Lower lobe of right lung (tissue), 2 donors: ENCODE data around the gene IL5RA. TPM values are rescaled to one million over a fixed set of nuclear protein-coding genes. Genes with fewer than 3 reads are reported as not detected.

Experiments
- ATAC-seq, 2 donors: fragments of 200-7000 bp; cut with Tn5 transposase; one replicate each; pipeline ENCODE4 v1.9.1; 2020 to 2022; ENCODE audit warnings: mild to moderate bottlenecking in 2 of 2, moderate library complexity in 2 of 2
- DNase-seq: peaks from one replicate; pipeline ENCODE4 v3.0.0-alpha.2; 2020
- H3K27ac ChIP-seq: fragments of 200-600 bp; one replicate; pipeline ENCODE4 v1.8.0; 2022
- H3K27me3 ChIP-seq: fragments of 200-600 bp; one replicate; pipeline ENCODE4 v1.8.0; 2022; ENCODE audit warnings: low read depth
- H3K36me3 ChIP-seq: fragments of 200-600 bp; one replicate; pipeline ENCODE4 v1.8.0; 2022; ENCODE audit warnings: mild to moderate bottlenecking
- H3K4me1 ChIP-seq: fragments of 200-600 bp; one replicate; pipeline ENCODE4 v1.8.0; 2022
- H3K4me3 ChIP-seq: fragments of 200-600 bp; one replicate; pipeline ENCODE4 v1.8.0; 2022; ENCODE audit warnings: mild to moderate bottlenecking
- H3K9me3 ChIP-seq: fragments of 200-600 bp; one replicate; pipeline ENCODE4 v1.8.0; 2022
- intact Hi-C: fragments of 100-400 bp; cut with DNase I; formaldehyde crosslinking; loops from one replicate; pipeline ENCODE4 v1.11.0; 2022
- long read RNA-seq: library from polyadenylated mRNA; unstranded; transcript quantifications from one replicate; pipeline ENCODE4 v2.0.0, GENCODE V29; 2021
- total RNA-seq: library from RNA; stranded (reverse); fragmentation: NEBNext Ultra II Directional; extraction: Animal tissue kit (Norgen Biotek cat#: 25700); gene quantifications from one replicate; pipeline ENCODE4 v1.2.1, GENCODE V29; 2021
- TF ChIP-seq, protein P1 (sequence below): fragments of 200-600 bp; IDR thresholded peaks from one replicate; pipeline ENCODE4 v1.8.0; 2022; ENCODE audit warnings: antibody characterized with exemption, mild to moderate bottlenecking
- donor health status: DM: no; HTN: yes; CAD: no; lungs with severe emphysema.

The IL5RA gene
- 5.6 TPM for total RNA-seq
- long read RNA-seq, partial matches to known transcripts, result 0 of 1 reads
- long read RNA-seq, other reads (novel, unspliced or antisense), result 1 of 1 reads

DNA sequence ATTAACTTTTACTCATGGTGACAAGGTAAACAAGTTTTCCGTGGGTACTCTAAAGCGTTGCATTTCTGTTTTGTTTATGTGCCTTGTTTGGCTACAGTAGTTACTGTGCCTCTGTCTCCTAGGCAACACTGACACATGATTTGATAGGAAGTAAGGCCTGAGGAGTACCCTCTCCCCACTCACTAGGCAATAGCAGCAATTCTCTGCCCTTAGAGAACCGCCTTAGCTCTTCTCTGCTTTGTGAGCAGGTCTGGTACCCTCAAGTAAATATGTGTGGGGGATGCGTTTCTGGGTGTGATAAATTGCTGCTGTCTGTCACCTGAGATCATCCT, at the start of gene IL5RA:
IL5RA (minus strand) TSS at position 76 of the 332 bp plus-strand sequence. CDS start 5,390 bp downstream, outside the sequence.
- Histone ChIP-seq H3K9me3 (no peaks in the 10 kb centered on the region), H3K4me3 (peak within 1 kb of the TSS; percentile 15), H3K36me3 (no peaks in the 10 kb centered on the region), H3K27ac (peak within 1 kb of the TSS; percentile 37), H3K27me3 (no peaks in the 10 kb centered on the region), H3K4me1 (no peaks in the 10 kb centered on the region)
- TF ChIP-seq, protein P1, sequence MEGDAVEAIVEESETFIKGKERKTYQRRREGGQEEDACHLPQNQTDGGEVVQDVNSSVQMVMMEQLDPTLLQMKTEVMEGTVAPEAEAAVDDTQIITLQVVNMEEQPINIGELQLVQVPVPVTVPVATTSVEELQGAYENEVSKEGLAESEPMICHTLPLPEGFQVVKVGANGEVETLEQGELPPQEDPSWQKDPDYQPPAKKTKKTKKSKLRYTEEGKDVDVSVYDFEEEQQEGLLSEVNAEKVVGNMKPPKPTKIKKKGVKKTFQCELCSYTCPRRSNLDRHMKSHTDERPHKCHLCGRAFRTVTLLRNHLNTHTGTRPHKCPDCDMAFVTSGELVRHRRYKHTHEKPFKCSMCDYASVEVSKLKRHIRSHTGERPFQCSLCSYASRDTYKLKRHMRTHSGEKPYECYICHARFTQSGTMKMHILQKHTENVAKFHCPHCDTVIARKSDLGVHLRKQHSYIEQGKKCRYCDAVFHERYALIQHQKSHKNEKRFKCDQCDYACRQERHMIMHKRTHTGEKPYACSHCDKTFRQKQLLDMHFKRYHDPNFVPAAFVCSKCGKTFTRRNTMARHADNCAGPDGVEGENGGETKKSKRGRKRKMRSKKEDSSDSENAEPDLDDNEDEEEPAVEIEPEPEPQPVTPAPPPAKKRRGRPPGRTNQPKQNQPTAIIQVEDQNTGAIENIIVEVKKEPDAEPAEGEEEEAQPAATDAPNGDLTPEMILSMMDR, result no peak
- ATAC-seq, result peak; percentile 84
- intact Hi-C loops, result no loop called here
- DNase-seq, result no peak

DNA sequence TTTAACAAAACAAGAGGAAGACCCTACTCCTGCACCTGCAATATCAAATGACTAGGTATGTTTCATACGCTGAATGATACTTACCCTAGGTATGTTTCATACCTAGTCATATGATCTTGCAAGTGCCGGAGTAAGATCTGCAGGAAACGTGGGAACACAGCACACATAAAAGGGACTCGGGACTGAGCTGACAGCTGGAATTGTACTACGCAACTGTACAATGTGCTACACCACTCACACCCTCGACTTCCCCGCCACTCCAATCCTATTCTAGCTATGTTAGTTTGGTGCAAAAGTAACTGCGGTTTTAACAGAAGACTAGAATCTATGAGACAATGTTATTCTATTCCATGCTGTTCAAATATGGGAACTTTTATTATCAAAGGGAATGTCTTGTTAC, 47.3 kb upstream of the IL5RA start:
- DNase-seq, result no peak
- no peak for ATAC-seq
- H3K4me3 ChIP-seq, result no peak overlapping the region
- TF ChIP-seq, protein P1, result no peak
- no peak overlapping the region for H3K27ac ChIP-seq
- intact Hi-C loops, result no loop called here
- H3K4me1 ChIP-seq, result peaks cover 7% of the 10 kb centered on the region
- H3K27me3 ChIP-seq, result no peaks in the 10 kb centered on the region
- peaks cover 100% of the 10 kb centered on the region for H3K36me3 ChIP-seq
- H3K9me3 ChIP-seq, result no peaks in the 10 kb centered on the region

- Histone ChIP-seq H3K36me3 (peaks cover 100% of the 10 kb centered on the region), H3K4me1 (peaks cover 13% of the 10 kb centered on the region), H3K4me3 (no peak overlapping the region), H3K9me3 (no peaks in the 10 kb centered on the region), H3K27me3 (no peaks in the 10 kb centered on the region), H3K27ac (no peak overlapping the region)
- intact Hi-C loops, result no loop called here
- ATAC-seq (no peak), DNase-seq (no peak)
- TF ChIP-seq, protein P1, result no peak
These were observed 44.9 kb upstream of the IL5RA start for GRCh38 chr3:3154879-3155610.

DNA sequence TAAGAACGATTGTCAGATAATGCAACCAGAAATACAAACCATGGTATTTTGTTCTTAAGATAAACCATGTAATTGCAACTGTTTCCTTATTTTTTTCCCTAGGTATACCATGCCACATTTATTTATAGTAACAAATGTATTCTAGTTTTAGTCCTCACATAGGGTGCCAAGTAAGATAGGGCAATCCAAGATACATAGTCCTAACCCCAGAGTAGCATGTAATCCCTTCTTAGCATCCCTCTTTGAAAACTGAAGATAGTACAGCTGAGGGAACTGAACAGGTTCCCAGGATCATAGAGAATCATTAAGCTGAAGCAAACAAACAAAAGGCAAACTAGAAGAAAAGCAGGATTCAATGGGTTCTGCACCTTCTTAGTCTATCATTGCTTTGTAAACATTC, 41.3 kb upstream of the IL5RA start:
- intact Hi-C loops, result no loop called here
- Histone ChIP-seq H3K4me1 (peaks cover 17% of the 10 kb centered on the region), H3K4me3 (no peak overlapping the region), H3K9me3 (no peaks in the 10 kb centered on the region), H3K27me3 (no peaks in the 10 kb centered on the region), H3K36me3 (peaks cover 100% of the 10 kb centered on the region), H3K27ac (no peak overlapping the region)
- DNase-seq (no peak), ATAC-seq (no peak)
- TF ChIP-seq, protein P1, result no peak

DNA sequence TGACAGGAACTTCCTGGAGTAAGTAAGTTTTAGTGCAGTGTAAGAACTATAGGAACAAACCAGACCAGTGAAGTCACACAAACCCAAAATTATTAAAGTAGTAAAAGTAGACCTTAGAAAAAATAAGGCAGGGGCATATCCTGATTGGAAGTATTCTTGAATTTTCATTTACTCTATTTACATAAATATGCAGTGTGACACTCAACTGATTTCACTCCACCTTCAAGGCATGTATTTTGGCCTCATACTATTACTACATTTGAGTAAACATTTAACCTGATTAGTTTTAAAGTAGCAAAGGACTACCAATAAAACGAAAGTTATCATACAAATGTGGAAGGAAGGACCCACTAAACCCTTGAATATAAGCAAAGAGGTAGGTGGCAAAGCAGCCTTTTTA, 39.4 kb upstream of the IL5RA start:
- TF ChIP-seq, protein P1, result no peak
- intact Hi-C loops, result no loop called here
- no peak for ATAC-seq
- no peak for DNase-seq
- Histone ChIP-seq H3K27me3 (no peaks in the 10 kb centered on the region), H3K36me3 (peaks cover 100% of the 10 kb centered on the region), H3K4me3 (no peak overlapping the region), H3K27ac (no peak overlapping the region), H3K9me3 (no peaks in the 10 kb centered on the region), H3K4me1 (peaks cover 14% of the 10 kb centered on the region)
